ENCODE results near the gene DNAJC24.

DNAJC24 gene

GRCh38 chr11:31415435-31415834 lies 45.8 kb downstream of the DNAJC24 start:
- DNase-seq (ENCODE audit: low spot score), result no peak

DNA sequence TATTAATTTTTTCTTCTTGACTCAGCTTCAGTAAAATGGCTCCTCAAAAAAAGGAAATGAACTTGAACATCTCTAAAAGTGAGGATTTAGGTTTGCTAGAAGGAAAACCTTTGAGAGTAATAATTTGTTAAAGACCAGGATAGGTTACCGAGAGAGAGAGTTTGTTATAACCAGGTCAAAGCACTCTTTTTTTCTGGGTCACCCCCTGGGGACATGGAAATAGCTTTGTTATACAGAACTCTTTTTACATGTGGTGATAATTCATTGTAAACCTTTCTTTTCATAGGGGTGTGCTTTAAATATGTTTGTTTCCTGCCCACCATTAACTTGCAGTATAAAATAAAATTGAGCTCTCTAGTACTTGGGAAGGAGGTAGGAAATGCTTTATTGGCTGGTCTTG lies 47.7 kb downstream of the DNAJC24 start:
- no peak for DNase-seq (ENCODE audit: low spot score)

DNA sequence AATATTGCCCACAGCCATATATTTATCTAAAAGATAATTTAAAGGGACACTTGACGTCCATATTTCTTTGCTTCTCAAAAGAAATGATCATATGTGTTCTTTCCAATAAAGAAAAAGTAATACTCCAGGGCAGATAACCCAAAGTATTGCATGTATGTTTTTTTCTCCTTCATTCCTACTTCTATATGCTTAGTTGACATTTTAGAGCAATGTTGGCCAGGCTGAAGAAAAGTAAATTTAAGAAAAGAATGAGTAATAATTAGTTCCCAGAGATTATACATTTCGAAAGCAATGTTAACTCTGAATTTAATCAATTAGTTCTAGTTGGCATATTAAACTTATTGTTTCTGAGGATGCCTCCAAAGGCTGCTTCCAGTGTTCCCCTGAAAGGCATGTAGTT lies 48.2 kb downstream of the DNAJC24 start:
- no peak for DNase-seq (ENCODE audit: low spot score)

DNA sequence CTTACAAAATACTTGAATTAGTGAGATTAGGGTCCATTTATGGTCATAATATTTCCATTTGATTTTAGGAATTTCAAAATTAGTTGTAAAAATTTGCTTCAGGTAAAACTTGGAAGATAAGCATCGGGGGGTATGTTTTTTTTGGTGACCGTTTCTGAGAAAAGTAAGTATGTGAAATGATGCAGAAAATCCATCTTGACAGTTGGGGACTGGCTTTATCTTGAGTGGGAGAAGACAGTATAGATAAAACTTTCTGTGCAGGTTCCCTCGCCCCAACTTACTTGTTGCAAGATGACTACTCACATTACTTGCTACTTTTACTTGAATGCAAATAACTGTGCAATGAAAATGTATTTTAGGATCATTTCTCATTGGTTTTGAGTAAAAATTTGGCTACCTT lies 49.5 kb downstream of the DNAJC24 start:
- no peak for DNase-seq (ENCODE audit: low spot score)

GRCh38 chr11:31419669-31420068 lies 50.0 kb downstream of the DNAJC24 start:
- no peak for DNase-seq (ENCODE audit: low spot score)

DNA sequence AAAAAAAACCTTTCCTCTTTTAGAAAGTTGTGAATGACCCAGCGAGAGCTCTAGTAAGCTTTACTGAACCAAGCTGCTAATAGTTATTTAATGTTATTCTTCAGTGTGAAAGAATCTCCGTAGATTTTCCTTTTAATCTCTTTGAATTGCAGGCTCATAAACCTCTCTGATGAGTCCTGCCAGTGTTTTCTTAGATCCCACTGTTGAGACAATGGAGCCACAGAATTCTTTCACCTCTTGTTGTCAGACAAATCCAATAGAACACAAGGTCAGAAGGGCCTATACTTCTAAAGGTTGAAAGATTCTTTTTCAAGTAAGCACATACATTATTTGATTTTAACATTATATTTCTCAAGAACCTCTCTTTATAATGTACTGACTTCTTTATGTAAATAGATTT lies 52.2 kb downstream of the DNAJC24 start:
- DNase-seq (ENCODE audit: low spot score), result no peak

DNA sequence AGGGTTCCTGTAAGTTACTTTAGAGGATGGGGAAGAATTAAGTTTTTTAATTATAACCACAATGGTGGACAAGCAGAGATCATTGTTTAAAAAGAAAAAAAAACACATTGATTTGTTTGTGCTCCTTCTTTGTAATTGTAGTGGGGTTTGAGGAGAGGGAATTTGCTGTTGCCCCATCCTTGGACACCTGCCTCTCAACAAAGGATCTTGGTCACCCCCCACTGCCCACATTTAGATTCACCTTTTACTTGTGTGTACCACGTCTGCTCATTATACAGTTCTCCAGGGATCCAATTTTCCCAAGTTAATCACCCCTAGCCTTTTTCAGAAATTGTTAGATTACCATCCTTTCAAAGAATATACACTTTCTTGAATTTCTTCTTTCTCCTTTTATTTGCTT lies 53.0 kb downstream of the DNAJC24 start:
- DNase-seq (ENCODE audit: low spot score), result no peak

DNA sequence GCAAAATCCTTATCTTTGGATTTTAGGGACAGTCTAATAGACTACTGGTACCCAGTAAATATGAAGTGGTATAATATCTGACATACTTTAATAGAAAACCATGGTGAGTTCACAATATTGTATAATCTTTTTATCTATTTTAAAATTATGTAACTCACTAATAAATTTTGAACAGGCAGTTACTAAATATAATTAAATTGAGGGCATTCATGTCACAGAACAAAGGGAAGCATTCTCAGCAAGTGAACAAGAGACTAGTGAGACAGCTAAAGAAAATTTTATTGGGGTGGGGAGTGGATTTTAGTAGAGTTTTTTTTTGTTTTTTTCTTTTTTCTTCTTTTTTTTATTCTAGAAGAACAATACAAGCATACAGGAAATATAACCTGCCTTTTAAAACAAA lies 55.0 kb downstream of the DNAJC24 start:
- no peak for DNase-seq (ENCODE audit: low spot score)

GRCh38 chr11:31433851-31434250 lies 64.2 kb downstream of the DNAJC24 start:
- DNase-seq (ENCODE audit: low spot score), result no peak

DNA sequence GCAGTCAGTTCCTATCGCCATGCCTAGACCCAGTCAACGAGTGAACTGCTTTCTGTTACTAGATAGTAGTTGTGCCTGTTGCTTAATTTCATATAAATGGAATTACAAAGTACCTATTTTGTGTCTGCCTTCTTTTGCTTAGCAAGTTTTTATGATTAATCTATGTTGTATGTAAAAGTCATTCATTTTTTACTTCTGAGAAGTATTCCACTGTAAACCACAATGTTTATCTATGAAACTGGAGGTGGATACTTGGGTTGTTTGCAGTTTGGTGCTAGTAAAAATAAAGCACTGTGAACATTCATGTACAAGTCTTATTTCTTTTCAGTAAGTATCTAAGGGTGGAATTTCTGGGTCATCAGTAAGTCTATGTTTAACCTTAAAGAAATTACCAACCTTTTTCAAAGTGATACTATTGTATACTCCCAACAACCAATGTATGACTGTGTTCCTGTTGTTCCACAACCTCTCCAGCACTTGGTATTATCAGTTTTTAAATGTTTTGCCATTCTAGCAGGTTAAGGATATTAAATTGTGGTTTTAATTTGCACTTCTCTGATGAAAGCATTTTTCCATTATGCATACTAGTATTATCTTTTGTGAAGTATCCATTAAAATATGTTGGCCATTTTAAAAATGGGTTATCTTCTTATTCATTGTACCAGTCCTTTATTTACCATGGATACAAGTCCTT lies 68.2 kb downstream of the DNAJC24 start:
- no peak for DNase-seq (ENCODE audit: low spot score)

DNA sequence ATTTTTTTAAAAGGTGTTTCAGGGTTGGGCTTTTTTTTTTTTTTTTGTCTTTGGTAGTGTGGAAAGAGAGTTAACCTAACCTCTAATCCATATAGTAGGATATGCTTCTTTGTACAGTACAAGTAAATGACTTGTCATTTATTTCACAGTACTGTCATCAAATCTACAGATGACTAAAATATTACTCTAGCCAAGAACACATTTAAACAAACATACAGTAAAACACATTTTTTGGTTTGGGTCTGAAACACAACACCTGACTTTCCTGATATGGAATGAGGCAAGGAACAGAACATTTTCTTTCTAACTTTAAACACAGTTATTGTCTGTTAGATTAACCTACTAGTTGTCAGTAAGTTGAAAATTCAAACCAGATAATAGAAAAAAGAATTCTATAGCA lies 71.6 kb downstream of the DNAJC24 start:
- no peak for DNase-seq (ENCODE audit: low spot score)

- DNase-seq (ENCODE audit: low spot score), result no peak
These were observed 72.4 kb downstream of the DNAJC24 start for GRCh38 chr11:31442086-31442485.

- DNase-seq (ENCODE audit: low spot score), result no peak
These were observed 74.1 kb downstream of the DNAJC24 start for GRCh38 chr11:31443802-31444201.

GRCh38 chr11:31445621-31446020 lies 76.0 kb downstream of the DNAJC24 start:
- DNase-seq (ENCODE audit: low spot score), result no peak

DNA sequence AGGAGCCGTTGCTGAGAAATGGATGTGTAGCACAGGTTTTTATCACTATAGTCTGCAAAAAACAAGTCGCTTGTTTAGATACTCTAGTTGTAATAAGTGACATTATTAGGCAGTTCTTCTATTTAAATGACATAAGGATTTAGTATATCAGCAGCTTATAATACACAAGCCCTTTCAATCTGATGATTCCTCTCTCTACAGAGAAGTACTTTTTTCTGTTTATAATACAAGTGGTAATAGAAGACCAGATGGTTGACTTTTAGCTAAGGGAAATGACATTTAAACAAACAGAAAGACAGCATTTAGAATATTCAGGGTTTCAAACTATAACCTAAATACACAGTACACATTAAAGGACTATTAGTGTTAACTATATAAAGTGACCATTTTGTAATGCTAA lies 79.4 kb downstream of the DNAJC24 start:
- no peak for DNase-seq (ENCODE audit: low spot score)

- DNase-seq (ENCODE audit: low spot score), result no peak
These were observed 81.2 kb downstream of the DNAJC24 start for GRCh38 chr11:31450841-31451240.

GRCh38 chr11:31455177-31455576 lies 85.5 kb downstream of the DNAJC24 start:
- no peak for DNase-seq (ENCODE audit: low spot score)

GRCh38 chr11:31464436-31464835 lies 94.8 kb downstream of the DNAJC24 start:
- no peak for DNase-seq (ENCODE audit: low spot score)

- no peak for DNase-seq (ENCODE audit: low spot score)
These were observed 104.4 kb downstream of the DNAJC24 start for GRCh38 chr11:31474083-31474482.

DNA sequence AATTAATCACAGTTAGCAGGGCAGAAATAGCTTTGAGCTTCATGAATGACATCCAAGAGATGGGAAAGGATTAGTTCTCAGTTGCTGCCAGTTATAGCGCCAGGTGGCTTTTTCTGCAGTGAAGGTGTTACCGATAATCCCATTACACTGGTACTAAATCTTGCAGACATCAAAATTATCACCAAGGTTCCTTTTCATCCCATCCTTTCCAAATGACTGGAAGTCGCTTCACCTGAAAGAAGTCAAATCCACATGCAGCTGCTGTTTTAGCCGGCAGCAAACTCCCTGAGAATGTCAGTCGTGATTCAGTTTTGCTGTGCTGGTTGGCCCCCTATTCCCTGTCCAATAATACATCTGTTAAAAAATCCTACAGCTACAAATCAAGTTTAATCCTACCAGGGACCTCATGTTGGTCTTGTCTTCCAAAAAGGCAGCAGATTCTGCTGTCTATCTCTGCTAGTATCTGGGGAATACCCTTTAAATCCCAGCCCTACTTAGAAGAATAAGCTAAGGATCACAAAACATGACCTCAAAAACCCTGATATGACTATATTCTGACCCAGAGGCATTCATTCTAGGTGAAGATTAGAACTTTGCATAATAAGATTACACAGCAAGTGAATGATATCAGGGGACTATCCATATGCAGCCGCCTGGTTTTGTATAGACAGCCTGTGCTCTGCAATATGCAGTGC lies 108.0 kb downstream of the DNAJC24 start:
- DNase-seq (ENCODE audit: low spot score), result no peak

DNA sequence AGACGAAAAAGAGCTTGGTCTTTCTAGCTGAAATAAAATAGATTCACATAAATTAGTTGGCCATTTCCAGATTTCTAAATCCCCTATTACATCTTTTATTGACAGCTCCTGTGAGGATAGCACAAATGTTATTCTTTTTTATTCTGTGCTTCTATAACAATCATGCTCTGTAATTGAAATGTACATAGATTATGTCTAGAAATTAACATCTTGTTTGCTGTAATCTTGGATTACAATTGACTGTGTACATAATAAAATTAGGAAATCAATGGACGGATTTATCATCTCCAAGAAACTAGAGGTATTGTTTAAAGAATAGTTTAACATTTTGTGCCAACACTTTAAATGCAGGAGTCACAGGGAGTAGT lies 108.5 kb downstream of the DNAJC24 start:
- no peak for DNase-seq (ENCODE audit: low spot score)

GRCh38 chr11:31479066-31479465 lies 109.4 kb downstream of the DNAJC24 start:
- no peak for DNase-seq (ENCODE audit: low spot score)

DNA sequence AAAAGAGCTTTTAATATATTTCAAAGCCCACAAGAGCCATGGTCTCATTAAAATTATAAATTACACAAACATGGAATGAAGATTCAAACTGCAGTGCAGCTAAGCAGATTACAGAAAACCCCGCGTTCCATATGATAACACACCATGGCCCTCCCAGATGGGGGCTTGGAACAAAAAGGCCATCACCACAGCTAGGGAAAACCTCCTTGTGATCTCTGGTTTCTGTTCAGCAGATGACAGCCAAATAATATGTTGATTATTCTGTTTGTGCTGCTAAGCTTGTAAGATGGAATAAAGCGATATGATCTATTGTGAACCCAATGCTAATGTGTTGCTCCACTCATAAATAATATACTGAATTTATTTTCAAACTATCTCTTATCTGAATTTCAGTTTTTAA lies 111.3 kb downstream of the DNAJC24 start:
- DNase-seq (ENCODE audit: low spot score), result no peak

Measured in ecto neural progenitor cell (in vitro differentiated cells).